ENCODE results near the gene PRKCE.

DNA sequence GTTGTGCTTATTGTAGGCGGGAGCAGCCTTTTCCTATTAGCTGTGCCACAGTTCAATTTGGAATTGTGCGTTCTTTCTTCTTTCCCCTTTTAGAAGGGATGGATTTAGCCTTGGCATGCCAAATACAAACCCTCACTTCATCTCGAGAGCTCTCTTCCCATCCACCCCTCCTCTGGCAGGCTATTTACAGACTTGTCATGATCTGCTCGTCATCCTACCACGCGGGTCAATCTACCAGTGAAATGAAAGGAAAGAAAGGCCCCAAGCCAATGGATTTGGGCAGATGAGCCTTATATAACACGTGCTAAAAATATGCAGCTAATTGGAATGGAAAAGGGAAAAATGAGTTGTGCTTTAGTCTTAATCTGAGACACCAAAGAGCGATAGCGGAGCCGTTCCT is 277.5 kb downstream of the PRKCE start:
- TF ChIP-seq, protein P1, sequence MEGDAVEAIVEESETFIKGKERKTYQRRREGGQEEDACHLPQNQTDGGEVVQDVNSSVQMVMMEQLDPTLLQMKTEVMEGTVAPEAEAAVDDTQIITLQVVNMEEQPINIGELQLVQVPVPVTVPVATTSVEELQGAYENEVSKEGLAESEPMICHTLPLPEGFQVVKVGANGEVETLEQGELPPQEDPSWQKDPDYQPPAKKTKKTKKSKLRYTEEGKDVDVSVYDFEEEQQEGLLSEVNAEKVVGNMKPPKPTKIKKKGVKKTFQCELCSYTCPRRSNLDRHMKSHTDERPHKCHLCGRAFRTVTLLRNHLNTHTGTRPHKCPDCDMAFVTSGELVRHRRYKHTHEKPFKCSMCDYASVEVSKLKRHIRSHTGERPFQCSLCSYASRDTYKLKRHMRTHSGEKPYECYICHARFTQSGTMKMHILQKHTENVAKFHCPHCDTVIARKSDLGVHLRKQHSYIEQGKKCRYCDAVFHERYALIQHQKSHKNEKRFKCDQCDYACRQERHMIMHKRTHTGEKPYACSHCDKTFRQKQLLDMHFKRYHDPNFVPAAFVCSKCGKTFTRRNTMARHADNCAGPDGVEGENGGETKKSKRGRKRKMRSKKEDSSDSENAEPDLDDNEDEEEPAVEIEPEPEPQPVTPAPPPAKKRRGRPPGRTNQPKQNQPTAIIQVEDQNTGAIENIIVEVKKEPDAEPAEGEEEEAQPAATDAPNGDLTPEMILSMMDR (IDR thresholded peaks at IDR 0.05; ENCODE audit: poor library complexity), result no peak
- TF ChIP-seq EZH2 (IDR thresholded peaks at IDR 0.05; ENCODE audit: borderline replicate concordance), result no peak
